IMR-90 (cell line): ENCODE measurements around the gene PLA2G15. TPM values are rescaled to one million over a fixed set of nuclear protein-coding genes. Genes with fewer than 3 reads are reported as not detected.

Experiments used
- ATAC-seq: fragments of 200-7000 bp; cut with Tn5 transposase; 2 replicates; pipeline ENCODE4 v1.9.1; 2020; ENCODE audit warnings: low read depth, mild to moderate bottlenecking, moderate library complexity
- BruUV-seq: library from RNA; stranded (reverse); fragments of 400-500 nt; replicated peaks from 2 replicates; lab custom pipeline; 2021; lab: Mats Ljungman, UMichigan
- CTCF ChIA-PET: fragments of 300-600 bp; formaldehyde crosslinking; extraction: SDS; loops from one replicate; lab custom pipeline; 2021; ENCODE audit warnings: antibody characterized with exemption; lab: Yijun Ruan, JAX
- POLR2A ChIA-PET: fragments of 300-600 bp; sonication (Branson Sonifier 250); formaldehyde crosslinking; loops from one replicate; lab custom pipeline; 2022; ENCODE audit warnings: antibody characterized with exemption; ENCODE audit not compliant: unreplicated experiment; lab: Charles Lee
- DNase-seq: peaks from one replicate; pipeline ENCODE4 v3.0.0; 2013
- H2AFZ ChIP-seq: replicated peaks from 2 replicates; pipeline ENCODE3; 2013; ENCODE audit warnings: low read length, mild to moderate bottlenecking; ENCODE audit not compliant: poor library complexity
- H2AK5ac ChIP-seq: 2 replicates; pipeline ENCODE4 v1.6.1; 2013; ENCODE audit warnings: low read depth, low read length, inconsistent platforms
- H2AK9ac ChIP-seq: replicated peaks from 2 replicates; pipeline ENCODE3; 2013; ENCODE audit warnings: mild to moderate bottlenecking, low read depth, low read length, moderate library complexity; ENCODE audit not compliant: poor library complexity
- H2BK120ac ChIP-seq: 2 replicates; pipeline ENCODE4 v1.6.1; 2013; ENCODE audit warnings: low read depth, low read length, inconsistent platforms
- H2BK15ac ChIP-seq: 3 replicates; pipeline ENCODE4 v1.6.1; 2013; ENCODE audit warnings: low read depth, low read length, inconsistent platforms
- H2BK20ac ChIP-seq: 2 replicates; pipeline ENCODE4 v1.6.1; 2013; ENCODE audit warnings: low read depth, mild to moderate bottlenecking, inconsistent platforms, low read length, moderate library complexity
- H2BK5ac ChIP-seq: 2 replicates; pipeline ENCODE4 v1.6.1; 2013; ENCODE audit warnings: mild to moderate bottlenecking, low read depth, low read length, inconsistent platforms; ENCODE audit not compliant: poor library complexity, severe bottlenecking
- H3K14ac ChIP-seq: replicated peaks from 2 replicates; pipeline ENCODE4 v1.6.1; 2013; ENCODE audit warnings: low read depth, low read length, inconsistent platforms
- H3K18ac ChIP-seq: 2 replicates; pipeline ENCODE4 v1.6.1; 2013; ENCODE audit warnings: low read depth, low read length, control low read depth
- H3K23ac ChIP-seq: 2 replicates; pipeline ENCODE4 v1.6.1; 2013; ENCODE audit warnings: low read depth, low read length, inconsistent platforms
- H3K27ac ChIP-seq: 2 replicates; pipeline ENCODE4 v1.5.1; 2013; ENCODE audit warnings: mild to moderate bottlenecking, control low read depth, low read length; ENCODE audit not compliant: insufficient read depth
- H3K27me3 ChIP-seq: 2 replicates; pipeline ENCODE4 v1.6.1; 2013; ENCODE audit warnings: low read length; ENCODE audit not compliant: control insufficient read depth, insufficient read depth
- H3K36me3 ChIP-seq: 2 replicates; pipeline ENCODE4 v1.6.1; 2013; ENCODE audit warnings: low read length, mixed read lengths; ENCODE audit not compliant: control insufficient read depth, insufficient read depth
- H3K4ac ChIP-seq: 2 replicates; pipeline ENCODE4 v1.6.1; 2013; ENCODE audit warnings: low read depth, low read length, inconsistent platforms
- H3K4me1 ChIP-seq: 2 replicates; pipeline ENCODE4 v1.6.1; 2013; ENCODE audit warnings: low read length, mixed read lengths; ENCODE audit not compliant: control insufficient read depth, insufficient read depth
- H3K4me2 ChIP-seq: 2 replicates; pipeline ENCODE4 v1.6.1; 2013; ENCODE audit warnings: low read depth, mild to moderate bottlenecking, control low read depth, low read length, moderate library complexity
- H3K4me3 ChIP-seq: 2 replicates; pipeline ENCODE4 v1.5.1; 2013; ENCODE audit warnings: low read depth, mild to moderate bottlenecking, control low read depth, low read length, moderate library complexity; ENCODE audit not compliant: insufficient read depth
- H3K56ac ChIP-seq: 2 replicates; pipeline ENCODE4 v1.6.1; 2013; ENCODE audit warnings: low read length, inconsistent platforms; ENCODE audit not compliant: insufficient read depth; ENCODE audit errors: extremely low read depth
- H3K79me1 ChIP-seq, 2 experiments: 2 replicates each; pipeline ENCODE4 v1.6.1; 2013; ENCODE audit warnings: low read length in 2 of 2, inconsistent platforms in 1 of 2, low read depth in 1 of 2
- H3K9ac ChIP-seq: 2 replicates; pipeline ENCODE4 v1.6.1; 2013; ENCODE audit warnings: low read depth, low read length, control low read depth
- H3K9me1 ChIP-seq: 2 replicates; pipeline ENCODE4 v1.6.1; 2013; ENCODE audit warnings: low read length, inconsistent platforms; ENCODE audit not compliant: insufficient read depth
- H3K9me3 ChIP-seq: 2 replicates; pipeline ENCODE4 v1.6.1; 2013; ENCODE audit warnings: low read length; ENCODE audit not compliant: control insufficient read depth, insufficient read depth
- H4K20me1 ChIP-seq: 2 replicates; pipeline ENCODE4 v1.6.1; 2013; ENCODE audit warnings: low read length, inconsistent platforms; ENCODE audit not compliant: insufficient read depth
- H4K5ac ChIP-seq: 2 replicates; pipeline ENCODE4 v1.6.1; 2013; ENCODE audit warnings: mild to moderate bottlenecking, low read depth, low read length, control low read depth
- H4K8ac ChIP-seq, 2 experiments: 2 replicates each; pipeline ENCODE4 v1.6.1; 2013; ENCODE audit warnings: low read depth in 2 of 2, low read length in 2 of 2, control low read depth in 1 of 2, inconsistent platforms in 1 of 2
- H4K91ac ChIP-seq: 2 replicates; pipeline ENCODE4 v1.6.1; 2013; ENCODE audit warnings: low read depth, low read length, inconsistent platforms; ENCODE audit not compliant: insufficient read depth
- CHD1 ChIP-seq: IDR thresholded peaks from 2 replicates; pipeline ENCODE4 v1.6.1; 2012; ENCODE audit warnings: low read depth, low read length, improper control_type of control experiment
- MAFK ChIP-seq: IDR thresholded peaks from 2 replicates; pipeline ENCODE4 v1.6.1; 2012; ENCODE audit warnings: low read depth, low read length, improper control_type of control experiment
- MAZ ChIP-seq: IDR thresholded peaks from 2 replicates; pipeline ENCODE4 v1.6.1; 2012; ENCODE audit warnings: low read depth, mild to moderate bottlenecking, low read length, improper control_type of control experiment, moderate library complexity, borderline replicate concordance
- POLR2A ChIP-seq: IDR thresholded peaks from 2 replicates; pipeline ENCODE4 v1.6.1; 2012; ENCODE audit warnings: mild to moderate bottlenecking, low read depth, low read length
- RAD21 ChIP-seq: IDR thresholded peaks from 2 replicates; pipeline ENCODE4 v1.6.1; 2012; ENCODE audit warnings: low read length, improper control_type of control experiment
- WGBS, 2 experiments: methylation state at CpG; one replicate each; pipeline versions ENCODE4 v1.1.5 to v1.1.7; 2013; ENCODE audit warnings: missing lambda C conversion rate in 2 of 2; ENCODE audit not compliant: insufficient read length in 1 of 2; ENCODE audit errors: extremely low coverage in 2 of 2; 5-methylcytosine and 5-hydroxymethylcytosine counted together
- dilution Hi-C: fragments of 300-500 bp; cut with HindIII; formaldehyde crosslinking; loops from one replicate; pipeline ENCODE4 v1.14.3; 2018; ENCODE audit warnings: low sequenced_read_pairs; ENCODE audit not compliant: unreplicated experiment
- in situ Hi-C: fragments of 300-500 bp; cut with MboI; formaldehyde crosslinking; loops from 3 replicates; pipeline ENCODE4 v1.14.3; 2019; ENCODE audit warnings: low sequenced_read_pairs, inconsistent platforms, mixed read lengths
- intact Hi-C: fragments of 100-400 bp; cut with micrococcal nuclease; formaldehyde crosslinking; loops from 2 replicates; pipeline ENCODE4 v1.10.0; 2022
- polyA plus RNA-seq, 3 experiments: library from polyadenylated mRNA; depleted of rRNA; stranded (reverse); fragments of >200 nt; gene quantifications; 2 replicates each; pipeline ENCODE4 v1.2.3, GENCODE V29; 2012; ENCODE audit warnings: low replicate concordance in 1 of 3
- total RNA-seq: library from RNA; depleted of rRNA; stranded (reverse); fragments of >200 nt; gene quantifications from 2 replicates; pipeline ENCODE4 v1.2.3, GENCODE V29; 2012
- TF ChIP-seq, protein P1 (sequence below): fragments of 150-350 bp; IDR thresholded peaks from 2 replicates; pipeline ENCODE4 v1.6.1; 2016; ENCODE audit warnings: low read depth, mild to moderate bottlenecking, low read length, moderate library complexity, borderline replicate concordance
- TF ChIP-seq, protein P2 (sequence below): conservative IDR thresholded peaks from 2 replicates; pipeline ENCODE4 v1.5.1; 2012; ENCODE audit warnings: mild to moderate bottlenecking, low read depth, low read length, improper control_type of control experiment

The PLA2G15 gene
- total and polyA plus RNA-seq, 2 of the 4 experiments (the other 2 are of a cell fraction), result 19.5 to 31.7 TPM

DNA sequence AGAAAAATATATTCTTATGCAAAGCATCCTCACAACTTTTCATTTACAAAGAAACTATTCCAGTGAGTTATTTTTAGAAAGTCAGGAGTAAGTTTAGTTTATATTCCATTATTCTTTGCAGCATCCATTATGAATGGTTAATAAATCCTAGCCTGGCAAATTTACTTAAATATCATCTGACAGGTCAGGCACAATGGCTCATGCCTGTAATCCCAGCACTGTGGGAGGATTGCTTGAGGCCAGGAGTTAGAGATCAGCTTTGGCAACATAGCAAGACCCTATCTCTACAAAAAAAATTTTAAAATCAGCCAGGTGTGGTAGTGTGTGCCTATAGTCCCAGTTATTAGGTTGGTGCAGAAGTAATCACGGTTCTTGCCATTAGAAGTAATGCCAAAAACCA lies 22.1 kb upstream of the PLA2G15 start:
- H3K18ac ChIP-seq, result no peak overlapping the region
- no peak overlapping the region for H4K8ac ChIP-seq
- H3K4me1 ChIP-seq, result peaks cover 2% of the 10 kb centered on the region
- H2BK5ac ChIP-seq, result no peak overlapping the region
- H4K20me1 ChIP-seq, result no peaks in the 10 kb centered on the region
- intact Hi-C loops (loop anchor here (10.0 kb wide), 1 partner anchor 258 kb away; the partner anchor contains the start of gene SLC12A4), dilution Hi-C loops (no loop called here), in situ Hi-C loops (loop anchor here (10.0 kb wide), 2 partner anchors 128 to 238 kb away; partner anchors contain the start of gene DPEP3)
- TF ChIP-seq MAFK (no peak), MAZ (no peak), CHD1 (no peak), RAD21 (no peak), POLR2A (no peak)
- TF ChIP-seq, protein P1, sequence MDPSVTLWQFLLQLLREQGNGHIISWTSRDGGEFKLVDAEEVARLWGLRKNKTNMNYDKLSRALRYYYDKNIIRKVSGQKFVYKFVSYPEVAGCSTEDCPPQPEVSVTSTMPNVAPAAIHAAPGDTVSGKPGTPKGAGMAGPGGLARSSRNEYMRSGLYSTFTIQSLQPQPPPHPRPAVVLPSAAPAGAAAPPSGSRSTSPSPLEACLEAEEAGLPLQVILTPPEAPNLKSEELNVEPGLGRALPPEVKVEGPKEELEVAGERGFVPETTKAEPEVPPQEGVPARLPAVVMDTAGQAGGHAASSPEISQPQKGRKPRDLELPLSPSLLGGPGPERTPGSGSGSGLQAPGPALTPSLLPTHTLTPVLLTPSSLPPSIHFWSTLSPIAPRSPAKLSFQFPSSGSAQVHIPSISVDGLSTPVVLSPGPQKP, result no peak
- TF ChIP-seq, protein P2, sequence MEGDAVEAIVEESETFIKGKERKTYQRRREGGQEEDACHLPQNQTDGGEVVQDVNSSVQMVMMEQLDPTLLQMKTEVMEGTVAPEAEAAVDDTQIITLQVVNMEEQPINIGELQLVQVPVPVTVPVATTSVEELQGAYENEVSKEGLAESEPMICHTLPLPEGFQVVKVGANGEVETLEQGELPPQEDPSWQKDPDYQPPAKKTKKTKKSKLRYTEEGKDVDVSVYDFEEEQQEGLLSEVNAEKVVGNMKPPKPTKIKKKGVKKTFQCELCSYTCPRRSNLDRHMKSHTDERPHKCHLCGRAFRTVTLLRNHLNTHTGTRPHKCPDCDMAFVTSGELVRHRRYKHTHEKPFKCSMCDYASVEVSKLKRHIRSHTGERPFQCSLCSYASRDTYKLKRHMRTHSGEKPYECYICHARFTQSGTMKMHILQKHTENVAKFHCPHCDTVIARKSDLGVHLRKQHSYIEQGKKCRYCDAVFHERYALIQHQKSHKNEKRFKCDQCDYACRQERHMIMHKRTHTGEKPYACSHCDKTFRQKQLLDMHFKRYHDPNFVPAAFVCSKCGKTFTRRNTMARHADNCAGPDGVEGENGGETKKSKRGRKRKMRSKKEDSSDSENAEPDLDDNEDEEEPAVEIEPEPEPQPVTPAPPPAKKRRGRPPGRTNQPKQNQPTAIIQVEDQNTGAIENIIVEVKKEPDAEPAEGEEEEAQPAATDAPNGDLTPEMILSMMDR, result no peak
- H2BK20ac ChIP-seq, result no peak overlapping the region
- ChIA-PET CTCF (no interaction called here), POLR2A (no interaction called here)
- H3K4me3 ChIP-seq, result no peak overlapping the region
- H2AFZ ChIP-seq, result no peak overlapping the region
- H2AK5ac ChIP-seq, result no peak overlapping the region
- H3K9me1 ChIP-seq, result no peaks in the 10 kb centered on the region
- no peaks in the 10 kb centered on the region for H3K27me3 ChIP-seq
- no peak overlapping the region for H3K23ac ChIP-seq
- H3K9ac ChIP-seq, result no peak overlapping the region
- H2BK120ac ChIP-seq, result no peak overlapping the region
- H3K27ac ChIP-seq, result no peak overlapping the region
- H3K9me3 ChIP-seq, result no peaks in the 10 kb centered on the region
- BruUV-seq, result no TSS peak
- H4K5ac ChIP-seq, result no peak overlapping the region
- no peaks in the 10 kb centered on the region for H3K79me1 ChIP-seq
- no peak overlapping the region for H3K56ac ChIP-seq
- DNase-seq (no peak), ATAC-seq (no peak)
- no peak overlapping the region for H3K4me2 ChIP-seq
- no peak overlapping the region for H2BK15ac ChIP-seq
- no peak overlapping the region for H4K91ac ChIP-seq
- no peak overlapping the region for H3K4ac ChIP-seq
- no peak overlapping the region for H3K14ac ChIP-seq
- H3K36me3 ChIP-seq, result peaks cover 6% of the 10 kb centered on the region
- H2AK9ac ChIP-seq, result no peak overlapping the region
- no CpG with 5 or more reads among the region's 1 CpG for WGBS, 2 experiments
